Astrocyte of the spinal cord (primary cell): ENCODE measurements around the gene AP2M1.

Source experiments
- DNase-seq: peaks from one replicate; pipeline ENCODE4 v3.0.0; 2011; ENCODE audit warnings: low read depth, low spot score
- H3K4me3 ChIP-seq: 2 replicates; pipeline ENCODE4 v1.5.1; 2011; ENCODE audit warnings: low read depth, mild to moderate bottlenecking, low read length, moderate library complexity
- in situ Hi-C: cut with HindIII; loops from 2 replicates; pipeline ENCODE4 v1.10.0; 2017; ENCODE audit warnings: low sequenced_read_pairs
- TF ChIP-seq, protein P1 (sequence below): IDR thresholded peaks from 2 replicates; pipeline ENCODE4 v1.5.1; 2012; ENCODE audit warnings: low read depth, mild to moderate bottlenecking, low read length, inconsistent platforms

AP2M1 gene

DNA sequence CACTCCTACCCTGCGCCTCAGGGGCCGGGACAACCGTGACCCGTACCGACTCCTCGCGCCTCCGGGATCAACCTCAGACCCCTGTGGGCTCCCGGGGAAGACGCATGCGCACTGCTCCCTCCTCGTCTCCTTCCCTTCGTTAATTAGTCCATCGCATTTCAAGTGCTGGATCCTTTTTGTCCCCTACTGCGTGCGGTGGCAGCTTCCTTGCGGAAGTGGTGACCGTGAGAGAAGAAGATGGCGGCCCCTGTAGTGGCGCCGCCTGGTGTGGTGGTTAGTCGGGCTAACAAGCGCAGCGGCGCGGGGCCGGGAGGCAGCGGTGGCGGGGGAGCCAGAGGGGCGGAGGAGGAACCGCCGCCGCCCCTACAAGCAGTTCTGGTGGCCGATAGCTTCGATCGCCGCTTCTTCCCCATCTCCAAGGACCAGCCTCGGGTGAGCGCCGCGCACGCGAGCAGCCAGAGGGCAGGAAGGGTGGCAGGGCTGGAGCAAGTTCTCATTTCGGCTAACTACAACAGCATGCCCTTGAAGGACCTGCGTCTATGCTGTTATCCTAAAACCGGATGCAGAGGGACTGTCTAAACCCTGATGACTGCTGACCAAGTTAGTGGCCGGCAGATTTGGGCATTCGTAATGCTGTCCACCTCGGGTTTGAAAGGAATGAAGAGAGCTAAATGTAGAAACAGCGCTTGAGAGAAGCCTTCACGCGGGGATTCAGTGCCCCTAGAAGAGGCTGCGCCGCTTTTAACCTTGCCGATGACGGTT lies 39.3 kb upstream of the AP2M1 start, which contains the start of gene EIF2B5:
Gene EIF2B5 (plus strand): TSS at position 210 of the 762 bp plus-strand sequence. CDS start 28 bp downstream, at position 238.
- peak; percentile 90 for DNase-seq
- H3K4me3 ChIP-seq = peak within 1 kb of the TSS; percentile 96
- TF ChIP-seq, protein P1, sequence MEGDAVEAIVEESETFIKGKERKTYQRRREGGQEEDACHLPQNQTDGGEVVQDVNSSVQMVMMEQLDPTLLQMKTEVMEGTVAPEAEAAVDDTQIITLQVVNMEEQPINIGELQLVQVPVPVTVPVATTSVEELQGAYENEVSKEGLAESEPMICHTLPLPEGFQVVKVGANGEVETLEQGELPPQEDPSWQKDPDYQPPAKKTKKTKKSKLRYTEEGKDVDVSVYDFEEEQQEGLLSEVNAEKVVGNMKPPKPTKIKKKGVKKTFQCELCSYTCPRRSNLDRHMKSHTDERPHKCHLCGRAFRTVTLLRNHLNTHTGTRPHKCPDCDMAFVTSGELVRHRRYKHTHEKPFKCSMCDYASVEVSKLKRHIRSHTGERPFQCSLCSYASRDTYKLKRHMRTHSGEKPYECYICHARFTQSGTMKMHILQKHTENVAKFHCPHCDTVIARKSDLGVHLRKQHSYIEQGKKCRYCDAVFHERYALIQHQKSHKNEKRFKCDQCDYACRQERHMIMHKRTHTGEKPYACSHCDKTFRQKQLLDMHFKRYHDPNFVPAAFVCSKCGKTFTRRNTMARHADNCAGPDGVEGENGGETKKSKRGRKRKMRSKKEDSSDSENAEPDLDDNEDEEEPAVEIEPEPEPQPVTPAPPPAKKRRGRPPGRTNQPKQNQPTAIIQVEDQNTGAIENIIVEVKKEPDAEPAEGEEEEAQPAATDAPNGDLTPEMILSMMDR = peak; percentile 40
- in situ Hi-C loops = no loop called here

DNA sequence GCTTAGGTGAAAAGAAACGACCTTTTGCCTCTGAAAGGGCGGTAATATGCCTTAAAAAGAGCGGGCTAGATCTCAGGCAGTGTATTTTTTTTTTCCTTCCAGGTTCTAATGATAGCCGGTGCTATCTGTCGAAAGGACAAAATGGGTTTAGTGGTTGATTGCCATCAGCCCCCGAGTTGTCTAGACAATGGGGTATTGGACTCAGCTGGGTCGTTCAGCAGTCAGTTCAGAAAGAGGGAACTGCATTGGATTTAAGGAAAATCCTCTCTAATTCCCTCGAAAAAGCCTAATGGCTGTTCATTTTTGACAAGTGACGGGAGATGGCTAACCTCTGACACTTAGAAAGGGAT lies 38.8 kb upstream of the AP2M1 start:
- no peak for DNase-seq
- H3K4me3 ChIP-seq = peak overlapping the region; percentile 96
- in situ Hi-C loops = no loop called here
- TF ChIP-seq, protein P1 = no peak

DNA sequence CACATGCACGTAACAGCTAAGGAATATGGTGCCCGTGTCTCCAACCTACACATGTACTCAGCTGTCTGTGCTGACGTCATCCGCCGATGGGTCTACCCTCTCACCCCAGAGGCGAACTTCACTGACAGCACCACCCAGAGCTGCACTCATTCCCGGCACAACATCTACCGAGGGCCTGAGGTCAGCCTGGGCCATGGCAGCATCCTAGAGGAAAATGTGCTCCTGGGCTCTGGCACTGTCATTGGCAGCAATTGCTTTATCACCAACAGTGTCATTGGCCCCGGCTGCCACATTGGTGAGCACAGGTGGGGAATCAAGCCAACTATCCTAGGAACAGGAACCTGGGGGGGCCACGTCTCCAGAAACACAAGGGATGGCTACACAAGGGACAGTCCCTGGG lies 34.2 kb upstream of the AP2M1 start:
- in situ Hi-C loops = no loop called here
- DNase-seq = no peak
- no peak overlapping the region for H3K4me3 ChIP-seq
- TF ChIP-seq, protein P1 = no peak

DNA sequence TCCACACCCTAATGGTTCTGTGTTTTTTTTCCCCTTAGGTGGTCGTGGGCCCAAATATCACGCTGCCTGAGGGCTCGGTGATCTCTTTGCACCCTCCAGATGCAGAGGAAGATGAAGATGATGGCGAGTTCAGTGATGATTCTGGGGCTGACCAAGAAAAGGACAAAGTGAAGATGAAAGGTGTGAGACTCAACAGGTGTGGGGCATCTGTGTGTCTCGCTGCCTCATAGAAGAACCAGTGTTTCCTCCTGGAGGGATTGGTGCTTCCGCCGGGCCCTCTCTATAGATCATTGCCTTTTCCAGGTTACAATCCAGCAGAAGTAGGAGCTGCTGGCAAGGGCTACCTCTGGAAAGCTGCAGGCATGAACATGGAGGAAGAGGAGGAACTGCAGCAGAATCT lies 32.5 kb upstream of the AP2M1 start:
- in situ Hi-C loops = no loop called here
- TF ChIP-seq, protein P1 = no peak
- no peak overlapping the region for H3K4me3 ChIP-seq
- DNase-seq = no peak

DNA sequence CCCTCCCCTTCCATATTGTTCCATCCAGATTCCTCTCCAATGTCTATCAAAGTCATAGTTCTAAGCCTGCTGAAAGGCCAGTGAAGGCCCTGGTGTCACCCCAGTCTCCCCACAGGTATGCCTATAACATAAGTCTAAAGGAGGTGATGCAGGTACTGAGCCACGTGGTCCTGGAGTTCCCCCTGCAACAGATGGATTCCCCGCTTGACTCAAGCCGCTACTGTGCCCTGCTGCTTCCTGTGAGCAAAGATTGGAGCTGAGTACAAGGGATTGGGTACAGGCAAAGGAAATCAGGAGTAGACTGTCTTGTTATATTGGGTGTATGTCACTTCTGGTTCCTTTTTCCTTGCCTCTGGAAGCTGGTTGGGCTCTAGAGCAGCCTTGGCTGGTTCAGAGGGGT lies 31.3 kb upstream of the AP2M1 start:
- no peak overlapping the region for H3K4me3 ChIP-seq
- in situ Hi-C loops = no loop called here
- no peak for DNase-seq
- TF ChIP-seq, protein P1 = no peak

DNA sequence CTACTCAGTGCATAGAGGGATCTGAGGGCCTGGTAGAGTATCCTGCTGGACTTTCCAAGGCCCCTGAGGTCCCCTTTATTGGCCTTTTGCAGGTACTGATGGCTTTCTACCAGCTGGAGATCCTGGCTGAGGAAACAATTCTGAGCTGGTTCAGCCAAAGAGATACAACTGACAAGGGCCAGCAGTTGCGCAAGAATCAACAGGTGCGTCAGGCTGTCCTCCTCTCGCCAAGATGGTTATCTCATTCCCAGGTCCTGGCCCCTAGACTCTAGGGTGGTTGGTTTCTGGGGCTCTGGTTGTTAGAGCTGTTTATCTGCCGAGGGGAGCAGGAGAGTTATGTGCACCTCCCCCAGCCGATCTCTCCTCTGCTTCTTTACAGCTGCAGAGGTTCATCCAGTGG lies 30.1 kb upstream of the AP2M1 start:
- no peak overlapping the region for H3K4me3 ChIP-seq
- in situ Hi-C loops = no loop called here
- TF ChIP-seq, protein P1 = no peak
- DNase-seq = no peak
